IMR-90 (cell line): ENCODE data around the gene APC2. TPM values are rescaled to one million over a fixed set of nuclear protein-coding genes. Genes with fewer than 3 reads are reported as not detected.
A peak's percentile ranks its signal among the peaks of the same experiment; 100 is the strongest.

Experiments used
- ATAC-seq: fragments of 200-7000 bp; cut with Tn5 transposase; 2 replicates; pipeline ENCODE4 v1.9.1; 2020; ENCODE audit warnings: low read depth, mild to moderate bottlenecking, moderate library complexity
- BruUV-seq: library from RNA; stranded (reverse); fragments of 400-500 nt; replicated peaks from 2 replicates; lab custom pipeline; 2021; lab: Mats Ljungman, UMichigan
- CTCF ChIA-PET: fragments of 300-600 bp; formaldehyde crosslinking; extraction: SDS; loops from one replicate; lab custom pipeline; 2021; ENCODE audit warnings: antibody characterized with exemption; lab: Yijun Ruan, JAX
- POLR2A ChIA-PET: fragments of 300-600 bp; sonication (Branson Sonifier 250); formaldehyde crosslinking; loops from one replicate; lab custom pipeline; 2022; ENCODE audit warnings: antibody characterized with exemption; ENCODE audit not compliant: unreplicated experiment; lab: Charles Lee
- DNase-seq: peaks from one replicate; pipeline ENCODE4 v3.0.0; 2013
- H2AFZ ChIP-seq: replicated peaks from 2 replicates; pipeline ENCODE3; 2013; ENCODE audit warnings: low read length, mild to moderate bottlenecking; ENCODE audit not compliant: poor library complexity
- H2AK5ac ChIP-seq: 2 replicates; pipeline ENCODE4 v1.6.1; 2013; ENCODE audit warnings: low read depth, low read length, inconsistent platforms
- H2AK9ac ChIP-seq: replicated peaks from 2 replicates; pipeline ENCODE3; 2013; ENCODE audit warnings: mild to moderate bottlenecking, low read depth, low read length, moderate library complexity; ENCODE audit not compliant: poor library complexity
- H2BK120ac ChIP-seq: 2 replicates; pipeline ENCODE4 v1.6.1; 2013; ENCODE audit warnings: low read depth, low read length, inconsistent platforms
- H2BK15ac ChIP-seq: 3 replicates; pipeline ENCODE4 v1.6.1; 2013; ENCODE audit warnings: low read depth, low read length, inconsistent platforms
- H2BK20ac ChIP-seq: 2 replicates; pipeline ENCODE4 v1.6.1; 2013; ENCODE audit warnings: low read depth, mild to moderate bottlenecking, inconsistent platforms, low read length, moderate library complexity
- H2BK5ac ChIP-seq: 2 replicates; pipeline ENCODE4 v1.6.1; 2013; ENCODE audit warnings: mild to moderate bottlenecking, low read depth, low read length, inconsistent platforms; ENCODE audit not compliant: poor library complexity, severe bottlenecking
- H3K14ac ChIP-seq: replicated peaks from 2 replicates; pipeline ENCODE4 v1.6.1; 2013; ENCODE audit warnings: low read depth, low read length, inconsistent platforms
- H3K18ac ChIP-seq: 2 replicates; pipeline ENCODE4 v1.6.1; 2013; ENCODE audit warnings: low read depth, low read length, control low read depth
- H3K23ac ChIP-seq: 2 replicates; pipeline ENCODE4 v1.6.1; 2013; ENCODE audit warnings: low read depth, low read length, inconsistent platforms
- H3K27ac ChIP-seq: 2 replicates; pipeline ENCODE4 v1.5.1; 2013; ENCODE audit warnings: mild to moderate bottlenecking, control low read depth, low read length; ENCODE audit not compliant: insufficient read depth
- H3K27me3 ChIP-seq: 2 replicates; pipeline ENCODE4 v1.6.1; 2013; ENCODE audit warnings: low read length; ENCODE audit not compliant: control insufficient read depth, insufficient read depth
- H3K36me3 ChIP-seq: 2 replicates; pipeline ENCODE4 v1.6.1; 2013; ENCODE audit warnings: low read length, mixed read lengths; ENCODE audit not compliant: control insufficient read depth, insufficient read depth
- H3K4ac ChIP-seq: 2 replicates; pipeline ENCODE4 v1.6.1; 2013; ENCODE audit warnings: low read depth, low read length, inconsistent platforms
- H3K4me1 ChIP-seq: 2 replicates; pipeline ENCODE4 v1.6.1; 2013; ENCODE audit warnings: low read length, mixed read lengths; ENCODE audit not compliant: control insufficient read depth, insufficient read depth
- H3K4me2 ChIP-seq: 2 replicates; pipeline ENCODE4 v1.6.1; 2013; ENCODE audit warnings: low read depth, mild to moderate bottlenecking, control low read depth, low read length, moderate library complexity
- H3K4me3 ChIP-seq: 2 replicates; pipeline ENCODE4 v1.5.1; 2013; ENCODE audit warnings: low read depth, mild to moderate bottlenecking, control low read depth, low read length, moderate library complexity; ENCODE audit not compliant: insufficient read depth
- H3K56ac ChIP-seq: 2 replicates; pipeline ENCODE4 v1.6.1; 2013; ENCODE audit warnings: low read length, inconsistent platforms; ENCODE audit not compliant: insufficient read depth; ENCODE audit errors: extremely low read depth
- H3K79me1 ChIP-seq, 2 experiments: 2 replicates each; pipeline ENCODE4 v1.6.1; 2013; ENCODE audit warnings: low read length in 2 of 2, inconsistent platforms in 1 of 2, low read depth in 1 of 2
- H3K9ac ChIP-seq: 2 replicates; pipeline ENCODE4 v1.6.1; 2013; ENCODE audit warnings: low read depth, low read length, control low read depth
- H3K9me1 ChIP-seq: 2 replicates; pipeline ENCODE4 v1.6.1; 2013; ENCODE audit warnings: low read length, inconsistent platforms; ENCODE audit not compliant: insufficient read depth
- H3K9me3 ChIP-seq: 2 replicates; pipeline ENCODE4 v1.6.1; 2013; ENCODE audit warnings: low read length; ENCODE audit not compliant: control insufficient read depth, insufficient read depth
- H4K20me1 ChIP-seq: 2 replicates; pipeline ENCODE4 v1.6.1; 2013; ENCODE audit warnings: low read length, inconsistent platforms; ENCODE audit not compliant: insufficient read depth
- H4K5ac ChIP-seq: 2 replicates; pipeline ENCODE4 v1.6.1; 2013; ENCODE audit warnings: mild to moderate bottlenecking, low read depth, low read length, control low read depth
- H4K8ac ChIP-seq, 2 experiments: 2 replicates each; pipeline ENCODE4 v1.6.1; 2013; ENCODE audit warnings: low read depth in 2 of 2, low read length in 2 of 2, control low read depth in 1 of 2, inconsistent platforms in 1 of 2
- H4K91ac ChIP-seq: 2 replicates; pipeline ENCODE4 v1.6.1; 2013; ENCODE audit warnings: low read depth, low read length, inconsistent platforms; ENCODE audit not compliant: insufficient read depth
- BHLHE40 ChIP-seq: fragments of 150-350 bp; IDR thresholded peaks from 2 replicates; pipeline ENCODE4 v1.6.1; 2016; ENCODE audit warnings: mild to moderate bottlenecking, low read depth, low read length
- RCOR1 ChIP-seq: IDR thresholded peaks from 2 replicates; pipeline ENCODE4 v1.6.1; 2012; ENCODE audit warnings: mild to moderate bottlenecking, low read length, improper control_type of control experiment; ENCODE audit not compliant: insufficient replicate concordance
- SMC3 ChIP-seq: fragments of 150-350 bp; IDR thresholded peaks from 2 replicates; pipeline ENCODE4 v1.6.1; 2016; ENCODE audit warnings: low read depth, mild to moderate bottlenecking, antibody characterized with exemption, low read length, moderate library complexity
- WGBS, 2 experiments: methylation state at CpG; one replicate each; pipeline versions ENCODE4 v1.1.5 to v1.1.7; 2013; ENCODE audit warnings: missing lambda C conversion rate in 2 of 2; ENCODE audit not compliant: insufficient read length in 1 of 2; ENCODE audit errors: extremely low coverage in 2 of 2; 5-methylcytosine and 5-hydroxymethylcytosine counted together
- dilution Hi-C: fragments of 300-500 bp; cut with HindIII; formaldehyde crosslinking; loops from one replicate; pipeline ENCODE4 v1.14.3; 2018; ENCODE audit warnings: low sequenced_read_pairs; ENCODE audit not compliant: unreplicated experiment
- in situ Hi-C: fragments of 300-500 bp; cut with MboI; formaldehyde crosslinking; loops from 3 replicates; pipeline ENCODE4 v1.14.3; 2019; ENCODE audit warnings: low sequenced_read_pairs, inconsistent platforms, mixed read lengths
- intact Hi-C: fragments of 100-400 bp; cut with micrococcal nuclease; formaldehyde crosslinking; loops from 2 replicates; pipeline ENCODE4 v1.10.0; 2022
- polyA plus RNA-seq, 3 experiments: library from polyadenylated mRNA; depleted of rRNA; stranded (reverse); fragments of >200 nt; gene quantifications; 2 replicates each; pipeline ENCODE4 v1.2.3, GENCODE V29; 2012; ENCODE audit warnings: low replicate concordance in 1 of 3
- total RNA-seq: library from RNA; depleted of rRNA; stranded (reverse); fragments of >200 nt; gene quantifications from 2 replicates; pipeline ENCODE4 v1.2.3, GENCODE V29; 2012
- TF ChIP-seq, protein P1 (sequence below): fragments of 150-350 bp; IDR thresholded peaks from 2 replicates; pipeline ENCODE4 v1.6.1; 2016; ENCODE audit warnings: low read depth, mild to moderate bottlenecking, low read length, moderate library complexity, borderline replicate concordance
- TF ChIP-seq, protein P2 (sequence below): conservative IDR thresholded peaks from 2 replicates; pipeline ENCODE4 v1.5.1; 2012; ENCODE audit warnings: mild to moderate bottlenecking, low read depth, low read length, improper control_type of control experiment

The APC2 gene
- total and polyA plus RNA-seq, 2 of the 4 experiments (the other 2 are of a cell fraction): 0.36 to 0.41 TPM

DNA sequence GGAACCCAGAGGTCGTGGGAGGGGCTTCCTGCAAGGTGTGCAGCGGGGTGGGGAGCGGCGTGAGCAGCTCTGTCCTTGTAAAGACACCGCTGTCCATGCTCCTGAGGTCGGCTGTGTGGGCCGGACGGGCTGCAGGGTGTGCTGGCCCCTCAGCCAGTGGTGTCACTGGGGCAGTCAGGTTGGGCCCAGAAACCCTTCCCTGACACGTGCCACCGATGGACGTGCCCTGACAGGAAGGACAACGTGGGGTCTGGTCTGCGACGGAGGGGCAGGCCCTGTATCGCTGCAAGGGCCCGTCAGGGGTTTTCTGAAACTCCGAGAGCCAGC lies 15.9 kb upstream of the APC2 start:
- dilution Hi-C loops: no loop called here

More for the DNA sequence above, 15.9 kb upstream of the APC2 start:
- Histone ChIP-seq H3K4me3 (no peak overlapping the region), H3K79me1 (peaks cover 15 to 38% of the 10 kb centered on the region in 2 experiments), H3K9ac (no peak overlapping the region), H3K9me1 (no peaks in the 10 kb centered on the region; the same call in 1 of the 2 replicates), H2BK120ac (no peak overlapping the region), H4K20me1 (peaks cover 17% of the 10 kb centered on the region), H2AK5ac (no peak overlapping the region), H4K5ac (no peak overlapping the region), H3K27me3 (no peaks in the 10 kb centered on the region), H2BK5ac (no peak overlapping the region), H3K27ac (no peak overlapping the region), H2AK9ac (no peak overlapping the region), H3K36me3 (peaks cover 53% of the 10 kb centered on the region), H3K9me3 (no peaks in the 10 kb centered on the region), H3K23ac (no peak overlapping the region), H2AFZ (peak overlapping the region; percentile 51), H3K56ac (no peak overlapping the region), H4K91ac (no peak overlapping the region), H4K8ac (no peak overlapping the region), H3K4ac (no peak overlapping the region), H3K4me2 (no peak overlapping the region), H2BK15ac (no peak overlapping the region), H3K18ac (no peak overlapping the region), H3K14ac (no peak overlapping the region), H3K4me1 (peaks cover 2% of the 10 kb centered on the region; the same call in 1 of the 2 replicates), H2BK20ac (no peak overlapping the region)
- no TSS peak for BruUV-seq
- TF ChIP-seq, protein P1, sequence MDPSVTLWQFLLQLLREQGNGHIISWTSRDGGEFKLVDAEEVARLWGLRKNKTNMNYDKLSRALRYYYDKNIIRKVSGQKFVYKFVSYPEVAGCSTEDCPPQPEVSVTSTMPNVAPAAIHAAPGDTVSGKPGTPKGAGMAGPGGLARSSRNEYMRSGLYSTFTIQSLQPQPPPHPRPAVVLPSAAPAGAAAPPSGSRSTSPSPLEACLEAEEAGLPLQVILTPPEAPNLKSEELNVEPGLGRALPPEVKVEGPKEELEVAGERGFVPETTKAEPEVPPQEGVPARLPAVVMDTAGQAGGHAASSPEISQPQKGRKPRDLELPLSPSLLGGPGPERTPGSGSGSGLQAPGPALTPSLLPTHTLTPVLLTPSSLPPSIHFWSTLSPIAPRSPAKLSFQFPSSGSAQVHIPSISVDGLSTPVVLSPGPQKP: no peak
- TF ChIP-seq SMC3: no peak
- no peak for TF ChIP-seq BHLHE40
- TF ChIP-seq RCOR1: no peak
- TF ChIP-seq, protein P2, sequence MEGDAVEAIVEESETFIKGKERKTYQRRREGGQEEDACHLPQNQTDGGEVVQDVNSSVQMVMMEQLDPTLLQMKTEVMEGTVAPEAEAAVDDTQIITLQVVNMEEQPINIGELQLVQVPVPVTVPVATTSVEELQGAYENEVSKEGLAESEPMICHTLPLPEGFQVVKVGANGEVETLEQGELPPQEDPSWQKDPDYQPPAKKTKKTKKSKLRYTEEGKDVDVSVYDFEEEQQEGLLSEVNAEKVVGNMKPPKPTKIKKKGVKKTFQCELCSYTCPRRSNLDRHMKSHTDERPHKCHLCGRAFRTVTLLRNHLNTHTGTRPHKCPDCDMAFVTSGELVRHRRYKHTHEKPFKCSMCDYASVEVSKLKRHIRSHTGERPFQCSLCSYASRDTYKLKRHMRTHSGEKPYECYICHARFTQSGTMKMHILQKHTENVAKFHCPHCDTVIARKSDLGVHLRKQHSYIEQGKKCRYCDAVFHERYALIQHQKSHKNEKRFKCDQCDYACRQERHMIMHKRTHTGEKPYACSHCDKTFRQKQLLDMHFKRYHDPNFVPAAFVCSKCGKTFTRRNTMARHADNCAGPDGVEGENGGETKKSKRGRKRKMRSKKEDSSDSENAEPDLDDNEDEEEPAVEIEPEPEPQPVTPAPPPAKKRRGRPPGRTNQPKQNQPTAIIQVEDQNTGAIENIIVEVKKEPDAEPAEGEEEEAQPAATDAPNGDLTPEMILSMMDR: no peak
- POLR2A ChIA-PET: no interaction called here
- in situ Hi-C loops: no loop called here
- 93% methylated on average over 17 of the region's 17 CpGs; no CpG with 5 or more reads in 1 of the 2 experiments for WGBS, 2 experiments
- DNase-seq: no peak
- intact Hi-C loops: no loop called here
- CTCF ChIA-PET: no interaction called here
- ATAC-seq: no peak
